Inferior parietal cortex (tissue), 1 donor: Measurements from ENCODE around the gene GPS2.

Source experiments
- DNase-seq: peaks from one replicate; pipeline ENCODE4 v3.0.0-alpha.2; 2016; ENCODE audit errors: extremely low spot score

The GPS2 gene

DNA sequence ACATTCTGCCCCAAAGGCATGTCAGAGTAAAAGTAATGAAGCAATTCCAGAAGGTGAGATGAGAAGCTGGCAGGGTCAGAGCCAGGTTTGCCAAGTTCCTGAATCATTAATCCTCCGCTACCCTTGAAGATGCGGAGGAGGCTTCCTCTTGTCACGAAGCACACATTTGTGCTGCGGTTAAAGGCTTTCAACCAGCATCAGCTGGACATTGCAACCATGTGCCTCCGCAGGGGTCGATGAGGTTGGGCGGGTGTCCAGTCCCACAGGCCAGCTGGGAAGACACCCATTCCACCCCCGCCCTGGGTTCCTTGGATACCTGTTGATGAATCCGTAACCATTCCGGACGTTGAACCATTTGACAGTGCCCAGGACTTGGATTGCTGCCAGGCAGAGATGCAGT lies 22.0 kb downstream of the GPS2 start:
- DNase-seq, result no peak

GRCh38 chr17:7292729-7293128 lies 22.4 kb downstream of the GPS2 start:
- DNase-seq, result no peak

DNA sequence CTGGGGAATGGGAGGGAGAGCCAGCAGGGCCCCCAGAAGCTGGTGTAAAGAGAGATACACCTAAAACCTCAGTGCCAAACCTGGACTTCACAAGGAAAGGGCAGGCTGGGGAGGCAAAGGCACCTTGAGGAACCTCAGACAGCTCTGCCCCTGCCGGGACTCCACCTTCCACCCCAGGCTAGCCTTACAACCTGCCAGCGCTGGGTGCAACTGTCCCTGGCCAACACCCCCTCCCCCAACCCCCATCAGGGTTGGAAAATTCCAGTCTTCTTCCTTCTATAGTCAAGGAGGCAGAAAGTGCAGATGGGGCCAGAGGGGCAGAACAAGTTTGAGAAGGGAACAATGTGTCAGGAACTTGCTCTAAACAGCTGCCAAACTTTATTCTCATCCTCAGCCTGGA lies 23.0 kb downstream of the GPS2 start:
- DNase-seq, result no peak

- DNase-seq, result no peak
These were observed 24.5 kb downstream of the GPS2 start for GRCh38 chr17:7290685-7291084.

GRCh38 chr17:7290166-7290565 lies 25.0 kb downstream of the GPS2 start:
- no peak for DNase-seq

- DNase-seq, result no peak
These were observed 25.7 kb downstream of the GPS2 start for GRCh38 chr17:7289256-7290032.

DNA sequence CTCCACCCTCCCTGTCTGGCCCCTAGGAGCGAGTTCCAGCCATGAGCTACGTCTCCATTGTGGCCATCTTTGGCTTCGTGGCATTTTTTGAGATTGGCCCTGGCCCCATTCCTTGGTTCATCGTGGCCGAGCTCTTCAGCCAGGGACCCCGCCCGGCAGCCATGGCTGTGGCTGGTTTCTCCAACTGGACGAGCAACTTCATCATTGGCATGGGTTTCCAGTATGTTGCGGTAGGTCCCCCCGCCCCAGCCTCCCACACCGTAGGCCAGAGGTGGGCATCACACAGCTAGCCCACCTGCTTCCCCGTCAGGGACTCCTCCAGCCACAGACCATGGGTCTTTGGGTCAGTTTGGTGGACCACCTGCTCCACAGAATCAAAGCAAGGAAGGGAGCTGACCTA lies 29.5 kb downstream of the GPS2 start:
- DNase-seq, result no peak

GRCh38 chr17:7284911-7285310 lies 30.2 kb downstream of the GPS2 start:
- DNase-seq, result no peak

DNA sequence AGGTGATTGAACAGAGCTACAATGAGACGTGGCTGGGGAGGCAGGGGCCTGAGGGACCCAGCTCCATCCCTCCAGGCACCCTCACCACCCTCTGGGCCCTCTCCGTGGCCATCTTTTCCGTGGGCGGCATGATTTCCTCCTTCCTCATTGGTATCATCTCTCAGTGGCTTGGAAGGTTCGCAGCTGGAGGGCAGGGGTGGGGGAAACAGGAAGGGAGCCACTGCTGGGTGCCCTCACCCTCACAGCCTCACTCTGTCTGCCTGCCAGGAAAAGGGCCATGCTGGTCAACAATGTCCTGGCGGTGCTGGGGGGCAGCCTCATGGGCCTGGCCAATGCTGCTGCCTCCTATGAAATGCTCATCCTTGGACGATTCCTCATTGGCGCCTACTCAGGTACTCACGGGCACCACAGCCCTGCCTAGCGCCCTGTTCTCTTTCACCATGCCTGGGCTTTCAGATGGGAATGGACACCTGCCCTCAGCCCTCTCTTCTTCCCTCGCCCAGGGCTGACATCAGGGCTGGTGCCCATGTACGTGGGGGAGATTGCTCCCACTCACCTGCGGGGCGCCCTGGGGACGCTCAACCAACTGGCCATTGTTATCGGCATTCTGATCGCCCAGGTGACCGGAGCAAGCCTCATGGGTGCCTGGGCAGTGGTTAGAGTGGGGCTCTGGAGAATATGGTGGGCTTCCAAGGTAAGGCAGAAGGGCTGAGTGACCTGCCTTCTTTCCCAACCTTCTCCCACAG lies 31.5 kb downstream of the GPS2 start:
- no peak for DNase-seq

- no peak for DNase-seq
These were observed 32.3 kb downstream of the GPS2 start for GRCh38 chr17:7282752-7283321.

- no peak for DNase-seq
These were observed 33.0 kb downstream of the GPS2 start for GRCh38 chr17:7281953-7282751.

DNA sequence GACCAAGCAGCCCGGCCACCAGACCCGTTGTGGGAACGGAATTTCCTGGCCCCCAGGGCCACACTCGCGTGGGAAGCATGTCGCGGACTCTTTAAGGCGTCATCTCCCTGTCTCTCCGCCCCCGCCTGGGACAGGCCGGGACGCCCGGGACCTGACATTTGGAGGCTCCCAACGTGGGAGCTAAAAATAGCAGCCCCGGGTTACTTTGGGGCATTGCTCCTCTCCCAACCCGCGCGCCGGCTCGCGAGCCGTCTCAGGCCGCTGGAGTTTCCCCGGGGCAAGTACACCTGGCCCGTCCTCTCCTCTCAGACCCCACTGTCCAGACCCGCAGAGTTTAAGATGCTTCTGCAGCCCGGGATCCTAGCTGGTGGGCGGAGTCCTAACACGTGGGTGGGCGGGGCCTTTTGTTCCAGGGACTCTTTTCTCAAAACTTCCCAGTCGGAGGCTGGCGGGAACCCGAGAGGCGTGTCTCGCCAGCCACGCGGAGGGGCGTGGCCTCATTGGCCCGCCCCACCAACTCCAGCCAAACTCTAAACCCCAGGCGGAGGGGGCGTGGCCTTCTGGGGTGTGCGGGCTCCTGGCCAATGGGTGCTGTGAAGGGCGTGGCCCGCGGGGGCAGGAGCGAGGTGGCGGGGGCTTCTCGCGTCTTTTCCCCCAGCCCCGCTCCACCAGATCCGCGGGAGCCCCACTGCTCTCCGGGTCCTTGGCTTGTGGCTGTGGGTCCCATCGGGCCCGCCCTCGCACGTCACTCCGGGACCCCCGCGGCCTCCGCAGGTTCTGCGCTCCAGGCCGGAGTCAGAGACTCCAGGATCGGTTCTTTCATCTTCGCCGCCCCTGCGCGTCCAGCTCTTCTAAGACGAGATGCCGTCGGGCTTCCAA lies 33.8 kb downstream of the GPS2 start, which contains the start of gene SLC2A4:
Gene SLC2A4, plus strand, starts transcription at position 645 of the 879 bp plus-strand sequence. Its CDS starts 217 bp downstream, at position 862.
- DNase-seq, result peak; percentile 66

GRCh38 chr17:7280519-7281073 lies 34.6 kb downstream of the GPS2 start:
- DNase-seq, result peak; percentile 84

- DNase-seq, result no peak
These were observed 35.7 kb downstream of the GPS2 start for GRCh38 chr17:7279448-7279847.

GRCh38 chr17:7266784-7267183 lies 48.4 kb downstream of the GPS2 start:
- no peak for DNase-seq

- DNase-seq, result no peak
These were observed 51.4 kb downstream of the GPS2 start for GRCh38 chr17:7263801-7264078.

DNA sequence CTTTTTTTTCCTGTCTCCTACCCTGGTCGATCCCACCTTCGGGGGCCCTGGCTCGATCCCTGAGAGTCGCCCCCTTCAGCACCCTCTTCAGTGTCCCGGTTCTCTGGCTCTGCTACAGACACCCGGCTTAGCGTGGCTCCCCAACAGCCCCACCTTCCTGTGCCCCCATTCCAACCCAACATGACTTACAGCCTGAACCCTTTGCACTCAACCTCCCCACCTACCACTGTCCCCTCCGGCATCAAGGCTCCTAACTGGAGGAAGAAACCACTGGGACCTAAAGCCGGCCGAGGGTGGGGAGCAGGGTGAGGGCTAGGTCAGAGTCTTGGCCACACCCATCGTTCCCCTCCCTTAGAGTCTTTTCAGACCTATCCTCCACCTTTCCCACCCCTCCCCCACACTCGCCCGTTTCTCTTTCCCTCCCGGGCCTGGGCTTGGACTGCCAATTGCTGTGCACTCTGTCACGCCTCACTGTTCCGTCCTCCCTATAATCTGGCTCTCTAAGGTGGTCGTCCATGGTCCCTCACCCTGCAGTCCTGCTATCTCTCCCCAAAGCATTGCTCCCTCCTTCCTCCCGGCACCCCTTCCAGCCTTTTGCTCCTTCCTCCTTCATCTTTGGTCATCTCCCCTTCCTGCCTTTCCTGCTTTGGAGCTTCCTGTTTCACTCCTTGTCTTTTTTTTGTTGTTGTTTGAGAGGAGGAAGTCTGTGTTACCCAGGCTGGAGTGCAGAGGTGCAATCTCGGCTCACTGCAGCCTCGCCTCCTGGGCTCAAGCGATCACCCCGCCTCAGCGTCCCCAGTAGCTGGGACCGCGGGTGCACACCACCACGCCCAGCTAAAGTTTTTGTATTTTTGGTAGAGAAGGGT lies 52.0 kb downstream of the GPS2 start:
- no peak for DNase-seq
